RWPE2 (cell line): ENCODE results near the gene SPAAR.

Source experiments
- ATAC-seq: fragments of 200-7000 bp; cut with Tn5 transposase; 3 replicates; pipeline ENCODE4 v1.9.1; 2021; ENCODE audit warnings: low read depth
- DNase-seq: peaks from one replicate; pipeline ENCODE4 v3.0.0-alpha.2; 2020; ENCODE audit warnings: low spot score
- H3K27ac ChIP-seq: fragments of 450-650 bp; 2 replicates; pipeline ENCODE4 v1.5.1; 2017; ENCODE audit warnings: mild to moderate bottlenecking; ENCODE audit not compliant: poor library complexity, severe bottlenecking
- H3K27me3 ChIP-seq: fragments of 250-450 bp; sonication (Bioruptor Pico); 2 replicates; pipeline ENCODE4 v1.5.1; 2021; ENCODE audit warnings: mild to moderate bottlenecking, moderate library complexity; ENCODE audit not compliant: insufficient read depth, poor library complexity, severe bottlenecking
- H3K36me3 ChIP-seq: fragments of 250-450 bp; sonication (Bioruptor Pico); 2 replicates; pipeline ENCODE4 v1.5.1; 2020; ENCODE audit warnings: low read depth, mild to moderate bottlenecking, moderate library complexity
- H3K4me1 ChIP-seq: fragments of 250-450 bp; sonication (Bioruptor Pico); 2 replicates; pipeline ENCODE4 v1.5.1; 2021; ENCODE audit warnings: mild to moderate bottlenecking, moderate library complexity; ENCODE audit not compliant: insufficient read depth, poor library complexity, severe bottlenecking
- H3K4me3 ChIP-seq: fragments of 250-450 bp; sonication (Bioruptor Pico); 2 replicates; pipeline ENCODE4 v1.5.1; 2021; ENCODE audit warnings: mild to moderate bottlenecking, moderate library complexity; ENCODE audit not compliant: severe bottlenecking
- H3K9me3 ChIP-seq: fragments of 250-450 bp; sonication (Bioruptor Pico); 2 replicates; pipeline ENCODE4 v1.5.1; 2021; ENCODE audit warnings: mild to moderate bottlenecking, moderate library complexity; ENCODE audit not compliant: severe bottlenecking
- TF ChIP-seq, protein P1 (sequence below): fragments of 450-650 bp; IDR thresholded peaks from one replicate; pipeline ENCODE4 v1.5.1; 2017; ENCODE audit warnings: mild to moderate bottlenecking, moderate library complexity; ENCODE audit not compliant: poor library complexity, severe bottlenecking

SPAAR gene

GRCh38 chr9:35935261-35935660 is 26.0 kb downstream of the SPAAR start:
- TF ChIP-seq, protein P1, sequence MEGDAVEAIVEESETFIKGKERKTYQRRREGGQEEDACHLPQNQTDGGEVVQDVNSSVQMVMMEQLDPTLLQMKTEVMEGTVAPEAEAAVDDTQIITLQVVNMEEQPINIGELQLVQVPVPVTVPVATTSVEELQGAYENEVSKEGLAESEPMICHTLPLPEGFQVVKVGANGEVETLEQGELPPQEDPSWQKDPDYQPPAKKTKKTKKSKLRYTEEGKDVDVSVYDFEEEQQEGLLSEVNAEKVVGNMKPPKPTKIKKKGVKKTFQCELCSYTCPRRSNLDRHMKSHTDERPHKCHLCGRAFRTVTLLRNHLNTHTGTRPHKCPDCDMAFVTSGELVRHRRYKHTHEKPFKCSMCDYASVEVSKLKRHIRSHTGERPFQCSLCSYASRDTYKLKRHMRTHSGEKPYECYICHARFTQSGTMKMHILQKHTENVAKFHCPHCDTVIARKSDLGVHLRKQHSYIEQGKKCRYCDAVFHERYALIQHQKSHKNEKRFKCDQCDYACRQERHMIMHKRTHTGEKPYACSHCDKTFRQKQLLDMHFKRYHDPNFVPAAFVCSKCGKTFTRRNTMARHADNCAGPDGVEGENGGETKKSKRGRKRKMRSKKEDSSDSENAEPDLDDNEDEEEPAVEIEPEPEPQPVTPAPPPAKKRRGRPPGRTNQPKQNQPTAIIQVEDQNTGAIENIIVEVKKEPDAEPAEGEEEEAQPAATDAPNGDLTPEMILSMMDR, result no peak
- no peak for DNase-seq
- Histone ChIP-seq H3K27me3 (no peaks in the 10 kb centered on the region), H3K4me1 (no peaks in the 10 kb centered on the region), H3K9me3 (no peaks in the 10 kb centered on the region), H3K36me3 (no peaks in the 10 kb centered on the region), H3K4me3 (no peak overlapping the region), H3K27ac (no peak overlapping the region)
- no peak for ATAC-seq

GRCh38 chr9:35935755-35936509 is 26.6 kb downstream of the SPAAR start:
- TF ChIP-seq, protein P1, result no peak
- ATAC-seq (0 out of 3 replicates have a peak, but pooled peaks have one; percentile 31), DNase-seq (no peak)
- no peaks in the 10 kb centered on the region for H3K36me3 ChIP-seq
- no peaks in the 10 kb centered on the region for H3K27me3 ChIP-seq
- no peaks in the 10 kb centered on the region for H3K4me1 ChIP-seq
- H3K4me3 ChIP-seq, result no peak overlapping the region
- H3K27ac ChIP-seq, result peak overlapping the region; percentile 34
- H3K9me3 ChIP-seq, result no peaks in the 10 kb centered on the region

DNA sequence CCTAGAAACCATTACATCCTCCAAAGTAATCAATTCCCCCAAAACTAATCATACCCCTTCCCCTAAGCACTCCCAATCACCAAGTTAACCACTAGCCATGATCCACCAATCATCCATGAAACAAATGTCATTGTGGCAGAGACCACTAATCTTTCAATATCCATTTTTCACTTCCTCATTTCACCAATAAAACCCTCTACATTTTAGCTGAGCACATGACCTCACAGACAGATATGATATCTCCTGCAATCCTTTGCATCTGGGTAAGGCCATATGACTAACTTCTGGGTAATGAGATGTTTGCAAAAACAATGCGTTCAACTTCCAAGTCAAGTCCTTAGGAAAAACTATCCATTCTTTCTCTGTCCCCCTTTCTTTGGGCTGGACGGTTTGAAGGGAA is 27.9 kb downstream of the SPAAR start:
- TF ChIP-seq, protein P1, result no peak
- no peaks in the 10 kb centered on the region for H3K27me3 ChIP-seq
- no peak overlapping the region for H3K27ac ChIP-seq
- no peaks in the 10 kb centered on the region for H3K4me1 ChIP-seq
- DNase-seq (no peak), ATAC-seq (no peak)
- no peaks in the 10 kb centered on the region for H3K36me3 ChIP-seq
- no peaks in the 10 kb centered on the region for H3K9me3 ChIP-seq
- no peak overlapping the region for H3K4me3 ChIP-seq

- no peaks in the 10 kb centered on the region for H3K4me1 ChIP-seq
- no peaks in the 10 kb centered on the region for H3K36me3 ChIP-seq
- H3K27me3 ChIP-seq, result no peaks in the 10 kb centered on the region
- ATAC-seq (no peak), DNase-seq (no peak)
- H3K4me3 ChIP-seq, result no peak overlapping the region
- no peaks in the 10 kb centered on the region for H3K9me3 ChIP-seq
- no peak overlapping the region for H3K27ac ChIP-seq
- TF ChIP-seq, protein P1, result no peak
Measured at GRCh38 chr9:35938474-35939356, 29.4 kb downstream of the SPAAR start.
